ENCODE data around the gene PLEK2. TPM values are rescaled to one million over a fixed set of nuclear protein-coding genes. Genes with fewer than 3 reads are reported as not detected.
"Not testable (repeated sequence)": the region's sequence is repeated elsewhere in the genome, so short reads cannot be mapped to it uniquely, and the experiment has no call there.

PLEK2 gene
- total RNA-seq, 1 donor from 2014 or later = 111 TPM

GRCh38 chr14:67352055-67352454 is 59.9 kb downstream of the PLEK2 start:
- FAIRE-seq = no peak
- no peak for TF ChIP-seq CTCF (IDR thresholded peaks at IDR 0.05; ENCODE audit: insufficient read depth, low read length, severe bottlenecking)
- no peak for DNase-seq (ENCODE audit: low read depth)
- H3K36me3 ChIP-seq (ENCODE audit: control insufficient read depth, insufficient read depth, low read length) = peaks cover 9% of the 10 kb centered on the region
- no peak overlapping the region for H3K4me3 ChIP-seq (ENCODE audit: low read depth, low read length)
- H3K27me3 ChIP-seq (ENCODE audit: control insufficient read depth, insufficient read depth, low read length) = no peaks in the 10 kb centered on the region

- Histone ChIP-seq H3K27me3 (ENCODE audit: control insufficient read depth, insufficient read depth, low read length) (no peaks in the 10 kb centered on the region), H3K4me3 (ENCODE audit: low read depth, low read length) (no peak overlapping the region), H3K36me3 (ENCODE audit: control insufficient read depth, insufficient read depth, low read length) (peaks cover 6% of the 10 kb centered on the region)
- DNase-seq (ENCODE audit: low read depth) = peak; percentile 34
- no peak for FAIRE-seq
- TF ChIP-seq CTCF (IDR thresholded peaks at IDR 0.05; ENCODE audit: insufficient read depth, low read length, severe bottlenecking) = no peak
These were observed 66.4 kb downstream of the PLEK2 start for GRCh38 chr14:67345583-67345982.

- DNase-seq (ENCODE audit: low read depth) (peak; percentile 98), FAIRE-seq (no peak)
- Histone ChIP-seq H3K4me3 (ENCODE audit: low read depth, low read length) (no peak overlapping the region), H3K27me3 (ENCODE audit: control insufficient read depth, insufficient read depth, low read length) (no peaks in the 10 kb centered on the region), H3K36me3 (ENCODE audit: control insufficient read depth, insufficient read depth, low read length) (peaks cover 4% of the 10 kb centered on the region)
- no peak for TF ChIP-seq CTCF (IDR thresholded peaks at IDR 0.05; ENCODE audit: insufficient read depth, low read length, severe bottlenecking)
These were observed 68.2 kb downstream of the PLEK2 start for GRCh38 chr14:67343601-67344230.

GRCh38 chr14:67341231-67341630 is 70.7 kb downstream of the PLEK2 start:
- not testable (repeated sequence) for DNase-seq (ENCODE audit: low read depth); H3K27me3 ChIP-seq (ENCODE audit: control insufficient read depth, insufficient read depth, low read length); FAIRE-seq; H3K4me3 ChIP-seq (ENCODE audit: low read depth, low read length); H3K36me3 ChIP-seq (ENCODE audit: control insufficient read depth, insufficient read depth, low read length)

Other genes starting within 250 kb of the PLEK2 start
- not detected in 2 replicates for gene GARIN2, start 222.7 kb downstream of the PLEK2 start, total RNA-seq
- 11.1 and 15.3 TPM in 2 replicates for gene PALS1, start 170.7 kb downstream of the PLEK2 start, total RNA-seq
- gene ATP6V1D, start 52.4 kb downstream of the PLEK2 start, total RNA-seq = 126 and 155 TPM in 2 replicates
- gene EIF2S1, start 51.8 kb downstream of the PLEK2 start, total RNA-seq = 356 and 395 TPM in 2 replicates
- 0.26 and 1.2 TPM in 2 replicates for gene TMEM229B, start 76.6 kb upstream of the PLEK2 start, total RNA-seq
- 4.4 and 4.7 TPM in 2 replicates for gene PLEKHH1, start 121.1 kb upstream of the PLEK2 start, total RNA-seq
- 17.9 and 19.1 TPM in 2 replicates for gene PIGH, start 188.1 kb upstream of the PLEK2 start, total RNA-seq
- 113 and 123 TPM in 2 replicates for gene ARG2, start 207.8 kb upstream of the PLEK2 start, total RNA-seq

All from bronchial epithelial cell (primary cell).